ENCODE results near the gene RNF181.
"Not testable (repeated sequence)": the region's sequence is repeated elsewhere in the genome, so short reads cannot be mapped to it uniquely, and the experiment has no call there.

RNF181 gene, protein sequence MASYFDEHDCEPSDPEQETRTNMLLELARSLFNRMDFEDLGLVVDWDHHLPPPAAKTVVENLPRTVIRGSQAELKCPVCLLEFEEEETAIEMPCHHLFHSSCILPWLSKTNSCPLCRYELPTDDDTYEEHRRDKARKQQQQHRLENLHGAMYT

DNA sequence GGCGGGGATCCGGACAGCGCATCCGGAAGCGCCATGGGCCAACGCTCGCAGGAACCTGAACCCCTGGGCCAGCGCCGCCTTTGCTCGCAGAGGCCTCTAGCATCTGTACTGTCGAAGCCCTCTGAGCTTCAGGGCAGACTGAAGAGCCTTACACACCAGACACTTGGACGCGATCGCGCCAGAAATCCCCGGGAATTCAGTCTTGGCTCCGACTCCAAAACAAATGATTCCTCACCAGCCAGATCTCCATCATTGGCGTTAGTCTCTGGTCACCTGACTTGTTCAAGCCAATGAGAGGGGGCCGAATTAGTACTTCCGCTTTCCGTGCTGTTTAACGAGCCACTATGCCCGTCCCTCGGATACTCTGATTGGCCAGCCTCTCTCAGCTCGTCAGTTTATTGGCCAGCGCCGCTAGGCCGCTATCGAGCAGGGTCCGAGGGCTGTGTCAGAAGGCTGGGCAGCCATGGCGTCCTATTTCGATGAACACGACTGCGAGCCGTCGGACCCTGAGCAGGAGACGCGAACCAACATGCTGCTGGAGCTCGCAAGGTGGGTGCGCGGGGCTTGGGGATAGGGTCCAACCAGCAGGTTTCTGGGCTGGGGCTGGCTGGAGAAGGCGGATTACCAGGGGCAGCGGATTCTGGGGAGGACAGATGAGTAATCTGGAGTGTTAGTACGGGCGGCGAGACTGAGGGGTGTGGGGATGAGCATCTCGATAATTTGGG lies at the start of gene RNF181:
TSS of gene RNF181 (plus strand) at position 445 of the 725 bp plus-strand sequence. CDS start at position 464, 19 bp downstream.
- DNase-seq (ENCODE audit: low spot score): peak; percentile 96

DNA sequence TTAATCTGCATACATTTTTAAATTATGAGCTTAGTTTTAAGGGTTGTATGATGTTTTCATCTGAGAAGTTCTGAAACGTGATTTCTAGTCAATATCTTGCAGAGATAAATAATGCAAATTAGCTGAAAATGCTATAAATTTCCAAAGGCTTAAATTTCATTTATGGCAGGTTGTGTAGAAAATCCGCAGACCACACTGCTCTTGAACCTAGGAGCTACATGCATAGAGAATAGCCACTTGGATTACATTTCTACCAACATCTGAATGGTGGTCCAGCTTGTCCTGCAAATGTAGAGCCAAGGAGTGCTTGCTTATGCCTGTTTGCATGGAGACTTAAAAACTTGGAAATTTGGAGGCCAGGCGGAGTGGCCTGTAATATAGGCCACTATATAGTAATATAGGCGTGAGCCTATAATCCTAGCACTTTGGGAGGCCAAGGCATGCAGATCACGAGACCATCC lies 49.7 kb upstream of the RNF181 start:
- no peak for DNase-seq (ENCODE audit: low spot score)

DNA sequence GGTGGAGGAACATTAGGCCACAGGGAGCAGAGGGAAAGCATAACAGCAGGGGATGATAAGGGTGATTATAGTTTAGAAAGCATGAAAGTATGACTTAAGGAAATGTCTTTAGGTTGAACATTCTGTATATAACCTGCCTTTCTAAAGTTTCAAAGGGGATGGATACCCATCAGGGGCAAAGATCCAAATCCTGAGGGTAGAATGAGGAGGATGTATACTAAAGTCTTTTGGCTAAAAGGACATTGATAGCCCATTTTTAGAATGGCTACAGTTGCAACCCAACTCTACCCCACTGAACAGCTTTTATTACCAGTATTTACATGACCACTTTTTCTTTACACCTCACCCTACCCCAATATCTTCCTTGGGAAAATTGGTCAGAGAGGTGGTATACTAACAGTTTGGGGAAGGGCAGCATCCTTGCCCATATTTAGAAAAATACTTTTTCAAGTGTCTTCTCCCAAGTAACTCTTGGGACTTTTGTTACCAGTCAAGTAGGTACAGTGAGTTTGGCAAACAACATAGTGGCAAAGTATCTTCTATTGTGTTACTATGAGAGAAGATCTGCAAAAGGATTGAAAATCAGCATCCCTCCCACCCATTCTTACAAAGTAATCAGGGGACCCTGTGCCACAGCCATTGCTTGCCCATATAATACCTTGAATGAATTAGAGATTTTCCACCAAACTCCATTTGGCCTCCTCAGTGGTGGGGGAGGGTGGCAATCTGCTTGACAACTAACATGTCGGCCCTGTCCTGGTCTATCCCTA lies 48.3 kb upstream of the RNF181 start:
- no peak for DNase-seq (ENCODE audit: low spot score)

DNA sequence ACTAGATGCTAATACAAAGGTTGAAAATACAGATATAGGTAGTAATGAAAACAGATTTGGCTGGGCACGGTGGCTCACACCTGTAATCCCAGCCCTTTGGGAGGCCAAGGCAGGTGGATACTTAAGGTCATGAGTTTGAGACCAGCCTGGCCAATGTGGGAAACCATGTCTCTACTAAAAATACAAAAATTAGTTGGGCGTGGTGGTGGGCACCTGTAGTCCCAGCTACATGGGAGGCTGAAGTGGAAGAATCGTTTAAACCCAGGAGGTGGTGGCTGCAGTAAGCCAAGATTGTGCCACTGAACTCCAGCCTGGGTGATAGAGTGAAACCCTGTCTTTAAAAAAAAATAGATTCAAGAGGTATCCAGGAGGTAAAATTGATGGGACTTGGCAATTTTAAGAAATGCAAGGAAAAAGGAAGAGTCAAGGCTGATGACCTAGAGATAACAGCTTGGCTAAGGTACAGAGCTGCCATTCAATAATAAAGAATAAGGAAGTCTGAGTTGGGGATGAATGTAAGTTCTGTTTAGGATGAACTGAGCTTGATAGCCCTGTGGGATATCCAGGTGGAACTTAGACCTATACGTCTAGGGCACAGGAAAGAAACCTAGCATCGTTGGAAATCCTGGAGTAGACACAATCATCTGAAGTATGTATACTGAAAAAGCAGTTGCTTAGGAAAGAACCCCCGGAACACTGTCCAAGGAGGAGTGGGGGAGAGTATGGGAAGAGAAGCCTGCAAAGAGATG lies 47.5 kb upstream of the RNF181 start:
- DNase-seq (ENCODE audit: low spot score): no peak

DNA sequence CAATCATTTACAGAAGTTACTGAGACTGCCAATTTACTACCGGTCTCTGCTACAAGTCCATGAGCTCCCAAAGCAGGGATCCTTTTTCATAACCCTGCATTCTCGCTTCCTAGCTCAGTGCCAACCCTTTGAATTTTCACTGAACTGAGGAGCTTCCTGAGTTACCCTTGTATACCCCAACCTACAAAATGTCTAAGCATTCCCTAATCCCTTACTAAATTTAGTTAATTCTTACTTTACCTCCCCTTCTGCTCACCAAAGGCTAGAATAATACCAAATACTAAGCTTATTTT lies 47.0 kb upstream of the RNF181 start:
- no peak for DNase-seq (ENCODE audit: low spot score)

DNA sequence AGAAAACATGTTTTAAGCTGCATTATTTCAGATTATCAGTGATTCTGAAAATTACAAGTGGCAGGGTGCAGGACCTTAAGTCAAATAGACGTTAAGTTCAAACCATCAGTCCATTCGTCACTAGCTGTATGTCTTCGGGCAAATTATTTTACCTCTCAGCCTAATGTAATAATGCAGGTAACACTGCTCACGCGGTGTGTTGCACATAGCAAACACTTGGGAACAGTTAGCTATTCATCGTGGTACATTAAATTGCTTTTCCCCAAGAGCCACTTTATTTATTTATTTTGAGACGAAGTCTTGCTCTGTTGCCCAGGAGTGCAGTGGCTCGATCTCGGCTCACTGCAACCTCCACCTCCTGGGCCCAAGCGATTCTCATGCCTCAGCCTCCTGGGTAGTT lies 46.5 kb upstream of the RNF181 start:
- DNase-seq (ENCODE audit: low spot score): no peak

DNA sequence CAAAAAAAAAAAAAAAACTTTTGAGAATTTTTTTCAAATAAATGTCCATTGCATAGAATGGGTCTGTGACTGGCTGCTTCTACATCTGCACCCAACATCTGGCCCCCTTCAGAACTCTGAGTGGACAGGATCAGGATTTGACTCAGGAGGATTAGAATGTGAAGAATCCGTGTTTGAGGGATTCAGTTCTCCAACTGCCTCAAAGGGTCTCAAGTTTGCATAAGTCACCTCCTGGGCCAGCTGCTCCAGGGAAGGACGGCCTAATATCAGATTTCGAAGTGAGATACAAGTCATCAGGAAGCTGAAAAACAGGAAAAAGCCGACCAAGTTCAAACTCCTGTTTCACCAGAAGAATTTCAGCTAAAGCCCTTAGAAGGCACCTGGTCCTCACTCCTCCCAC lies 45.7 kb upstream of the RNF181 start:
- DNase-seq (ENCODE audit: low spot score): peak; percentile 82

DNA sequence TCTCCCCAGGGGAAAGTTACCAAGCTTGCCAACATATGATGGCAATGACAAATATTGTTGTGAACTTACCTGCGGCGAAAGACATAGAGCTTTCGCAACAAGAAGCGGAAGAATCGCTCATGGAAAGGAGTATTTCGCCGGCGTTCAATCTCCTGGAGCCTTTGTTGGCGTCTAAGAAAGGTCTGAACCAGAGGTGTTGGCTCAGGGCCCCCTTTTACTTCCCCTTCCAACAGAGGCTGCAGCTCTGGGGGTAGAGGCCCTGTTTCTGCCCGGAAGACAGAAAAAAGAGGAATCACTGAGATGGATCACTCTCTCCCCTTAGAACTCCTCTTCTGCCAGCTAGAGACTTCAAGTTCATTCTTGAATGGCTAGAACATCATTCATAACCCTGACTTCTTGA lies 45.1 kb upstream of the RNF181 start:
- DNase-seq (ENCODE audit: low spot score): no peak

DNA sequence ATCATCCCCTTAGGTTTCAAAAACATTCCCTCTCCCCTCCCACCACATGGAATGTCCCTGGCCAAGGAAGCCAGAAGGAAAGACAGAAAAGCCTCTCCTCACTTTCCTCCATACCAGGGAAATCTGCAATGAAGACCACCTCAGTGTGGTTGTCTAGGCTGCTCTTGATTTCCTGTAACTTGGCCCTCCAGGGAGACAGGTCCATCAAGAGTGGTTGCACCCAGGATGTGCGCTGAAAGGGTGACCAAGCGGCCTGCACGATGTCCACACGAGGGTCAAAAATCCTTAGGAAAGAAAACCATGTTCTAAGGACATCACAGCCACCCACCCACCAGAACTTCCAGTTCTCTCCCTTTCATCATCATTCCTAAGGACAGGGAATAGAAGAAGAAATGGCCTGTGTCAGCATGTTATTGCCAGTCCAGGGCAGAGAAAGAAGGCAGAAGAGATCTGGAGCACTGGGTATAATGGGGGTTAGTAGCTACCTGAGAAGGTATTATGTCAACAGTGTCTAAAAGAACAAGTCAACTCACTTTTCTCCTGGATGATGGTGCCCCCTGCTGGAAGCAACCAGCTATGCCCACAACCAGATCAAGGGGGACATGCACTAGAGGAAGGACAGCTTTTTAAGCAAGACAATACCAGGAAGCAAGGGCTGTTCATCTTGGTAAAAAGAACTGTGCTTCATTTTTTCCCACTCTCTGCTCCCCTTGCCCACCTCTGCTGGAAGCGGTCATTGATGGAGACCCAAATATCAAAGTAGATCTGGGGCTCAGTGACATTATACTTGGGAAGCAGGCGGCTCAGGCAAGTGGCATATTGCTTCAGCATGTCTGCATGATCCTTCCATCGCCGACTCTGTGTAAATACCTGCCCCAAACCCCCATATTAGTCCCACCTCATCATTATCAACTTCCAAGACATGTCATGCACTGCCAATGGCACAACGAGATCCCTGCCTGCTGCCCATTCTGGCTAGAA lies 43.6 kb upstream of the RNF181 start:
- DNase-seq (ENCODE audit: low spot score): peak; percentile 75

DNA sequence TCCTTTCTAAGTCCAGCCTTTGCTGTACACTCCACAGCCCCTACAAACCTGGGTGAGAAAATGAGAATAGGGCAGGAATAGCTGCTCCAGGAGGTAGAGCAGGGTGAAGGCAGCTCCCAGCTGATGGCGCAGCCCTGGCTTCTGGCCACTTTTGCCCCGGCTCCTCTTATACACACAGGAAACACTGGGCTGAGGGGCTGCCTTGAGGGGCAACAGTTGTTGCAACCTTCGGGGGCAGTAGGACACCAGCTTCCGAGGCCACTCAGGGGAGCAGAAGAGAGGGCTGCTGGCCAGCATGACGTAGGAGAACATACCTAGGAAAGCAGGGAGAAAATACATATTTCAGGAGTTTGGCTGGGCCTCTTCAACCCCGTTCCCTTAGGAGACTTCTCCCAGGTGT lies 42.4 kb upstream of the RNF181 start:
- no peak for DNase-seq (ENCODE audit: low spot score)

DNA sequence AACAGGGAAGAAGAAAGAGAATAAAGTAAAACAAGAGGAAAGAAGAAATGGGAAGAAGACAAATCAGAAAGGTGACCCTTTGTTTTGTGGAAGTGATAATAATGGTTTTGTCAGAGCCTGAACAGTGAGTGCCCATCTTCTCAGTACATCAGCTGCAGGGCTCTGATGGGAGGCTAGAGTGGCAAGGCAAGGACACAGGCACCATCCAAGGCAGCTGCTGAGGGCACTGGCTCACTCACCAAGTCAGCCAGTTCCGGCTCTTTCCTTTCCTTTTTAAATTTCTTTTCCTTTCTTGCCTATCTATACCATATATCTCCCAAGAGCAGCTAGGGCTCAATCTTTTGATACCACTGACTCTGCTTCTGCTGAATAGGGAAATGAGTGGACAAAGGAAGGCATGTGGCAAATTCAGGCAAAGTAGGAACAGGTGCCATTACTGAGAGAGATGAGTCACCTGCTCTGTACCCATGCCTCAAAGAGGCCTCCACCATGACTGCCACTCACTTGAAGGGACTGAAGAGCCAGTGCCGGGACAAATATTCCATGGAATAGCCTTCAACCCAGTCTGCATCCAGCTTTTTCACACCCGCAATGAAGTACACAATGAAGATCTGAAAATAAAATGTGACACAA lies 40.4 kb upstream of the RNF181 start:
- DNase-seq (ENCODE audit: low spot score): no peak

DNA sequence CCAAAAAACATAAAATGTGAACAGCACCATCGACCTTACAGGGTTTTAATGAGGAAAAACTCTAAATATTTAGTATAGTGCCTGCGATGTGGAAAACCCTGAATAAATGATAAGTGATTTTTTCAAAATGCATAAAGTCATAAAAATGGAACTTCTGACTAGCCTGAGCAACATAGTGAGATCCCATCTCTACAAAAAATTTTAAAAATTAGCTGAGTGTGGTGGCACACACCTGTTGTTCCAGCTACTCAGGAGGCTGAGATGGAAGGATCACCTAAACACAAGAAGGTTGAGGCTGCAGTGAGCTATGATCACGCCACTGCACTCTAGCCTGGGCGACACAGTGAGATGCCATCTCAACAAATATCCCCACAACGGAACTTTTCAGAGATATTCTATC lies 38.4 kb upstream of the RNF181 start:
- DNase-seq (ENCODE audit: low spot score): no peak

DNA sequence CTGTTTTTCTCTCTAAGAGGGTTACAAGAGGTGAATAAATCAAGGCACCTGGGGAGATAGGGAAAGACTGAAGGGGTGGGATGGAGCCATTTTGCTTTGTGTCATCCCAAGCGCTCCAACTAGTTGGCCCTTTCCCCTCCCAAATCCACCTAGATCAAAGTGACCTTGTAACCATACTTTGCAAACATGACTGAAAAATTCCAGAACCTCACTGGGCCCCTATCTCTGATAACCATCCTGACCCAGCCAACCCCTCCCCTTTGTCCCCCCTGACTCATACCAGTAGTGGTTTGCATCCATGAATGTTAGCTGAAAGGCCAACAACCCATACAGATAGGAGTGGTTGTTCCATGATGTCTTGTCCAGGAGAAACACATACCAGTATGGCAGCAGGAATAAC lies 37.4 kb upstream of the RNF181 start:
- DNase-seq (ENCODE audit: low spot score): no peak

DNA sequence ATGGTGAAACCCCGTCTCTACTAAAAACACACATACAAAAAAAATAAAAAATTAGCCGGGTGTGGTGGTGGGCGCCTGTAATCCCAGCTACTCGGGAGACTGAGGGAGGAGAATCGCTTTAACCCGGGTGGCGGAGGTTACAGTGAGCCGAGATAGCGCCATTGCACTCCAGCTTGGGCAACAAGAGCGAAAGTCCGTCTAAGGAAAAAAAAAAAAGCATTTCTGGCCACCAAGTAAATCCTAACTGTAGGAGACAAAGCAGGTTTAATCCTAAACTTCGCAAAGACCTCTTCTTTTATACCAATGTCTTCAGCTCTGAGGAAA lies 35.2 kb upstream of the RNF181 start:
- not testable (repeated sequence) for DNase-seq (ENCODE audit: low spot score)

DNA sequence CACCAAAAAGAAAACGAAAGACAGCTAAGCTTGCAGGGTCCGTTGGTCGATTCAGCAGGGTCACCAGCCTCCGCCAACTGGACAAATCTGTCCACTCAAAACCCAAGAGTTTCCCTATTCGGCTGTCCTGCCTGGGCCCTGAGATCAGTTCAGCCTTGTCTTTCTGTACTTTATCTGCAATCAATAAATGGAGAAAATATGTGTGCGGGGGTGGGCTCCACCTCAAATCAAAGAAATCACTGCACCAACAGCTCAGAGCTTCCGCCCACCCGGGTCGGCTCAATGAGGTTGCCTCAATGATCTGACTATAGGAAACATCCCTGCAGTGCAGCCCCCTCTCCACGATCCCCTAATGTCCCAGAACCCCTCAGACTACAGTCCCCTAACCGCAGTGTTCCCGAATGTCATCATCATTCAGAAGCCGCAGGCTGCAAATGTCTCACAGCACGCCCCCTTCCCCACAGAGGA lies 34.7 kb upstream of the RNF181 start:
- DNase-seq (ENCODE audit: low spot score): peak; percentile 46

DNA sequence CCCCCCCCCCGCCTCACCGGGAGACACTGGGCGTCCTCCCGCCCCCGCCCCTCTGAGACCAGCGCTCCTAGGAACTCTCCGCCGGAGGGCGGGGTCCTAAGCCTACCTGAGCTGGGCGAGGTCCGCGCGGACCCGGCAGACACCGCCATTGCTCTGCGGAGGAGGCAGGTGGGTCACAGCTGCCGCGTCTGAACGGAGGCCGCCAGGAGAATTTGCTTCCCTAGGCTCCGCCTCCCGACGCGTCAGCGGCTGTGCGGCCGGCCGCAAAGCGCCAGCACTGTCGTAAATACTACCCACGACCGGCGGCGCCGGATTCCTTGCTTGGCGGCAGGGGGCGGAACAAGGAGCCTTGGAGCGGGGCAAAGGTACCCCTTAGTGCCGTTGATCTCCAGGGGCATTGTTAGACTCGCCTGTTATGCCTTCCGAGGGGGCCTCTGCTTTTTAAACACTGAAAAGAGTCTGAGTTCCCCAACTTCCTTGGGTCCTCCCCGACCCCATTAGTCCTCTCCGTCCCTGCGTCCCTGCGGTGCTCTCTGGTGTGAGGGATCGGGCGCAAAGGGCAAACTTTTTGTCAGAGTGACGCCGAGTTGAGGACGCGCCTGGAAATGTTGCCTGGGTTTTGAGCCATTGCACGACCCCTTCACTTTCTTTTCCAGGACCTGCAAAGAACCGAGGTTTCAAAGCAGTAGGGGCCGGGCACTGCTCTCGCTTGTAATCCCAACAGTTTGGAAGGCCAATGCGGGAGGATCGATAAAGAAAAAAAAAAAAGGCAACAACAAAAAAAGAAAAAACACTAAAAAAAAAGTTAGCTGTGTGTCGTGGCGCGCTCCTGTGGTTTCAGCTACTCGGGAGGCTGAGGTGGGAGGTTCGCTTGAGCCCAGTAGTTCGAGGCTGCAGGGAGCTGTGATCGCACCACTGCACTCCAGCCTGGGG lies 34.0 kb upstream of the RNF181 start, which contains the start of gene GGCX:
TSS of gene GGCX (minus strand) at position 214 of the 933 bp plus-strand sequence. CDS start at position 149, 65 bp downstream.
- DNase-seq (ENCODE audit: low spot score): peak; percentile 95

DNA sequence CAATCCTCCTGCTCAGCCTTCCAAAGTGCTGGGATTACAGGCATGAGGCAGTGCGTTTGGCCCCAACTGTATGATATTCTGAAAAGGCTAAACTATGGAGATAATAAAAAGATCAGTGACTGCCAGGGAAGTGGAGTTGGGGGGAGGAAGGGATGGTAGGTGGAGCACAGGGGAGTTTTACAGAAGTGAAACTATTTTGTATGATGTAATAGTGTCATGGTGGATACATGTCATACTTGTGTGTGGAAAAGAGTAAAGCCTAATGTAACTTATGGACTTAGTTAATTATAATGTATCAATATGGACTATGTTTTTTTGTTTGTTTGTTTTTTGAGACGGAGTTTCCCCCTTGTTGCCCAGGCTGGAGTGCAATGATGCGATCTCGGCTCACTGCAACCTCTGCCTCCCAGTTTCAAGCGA lies 31.4 kb upstream of the RNF181 start:
- DNase-seq (ENCODE audit: low spot score): no peak

DNA sequence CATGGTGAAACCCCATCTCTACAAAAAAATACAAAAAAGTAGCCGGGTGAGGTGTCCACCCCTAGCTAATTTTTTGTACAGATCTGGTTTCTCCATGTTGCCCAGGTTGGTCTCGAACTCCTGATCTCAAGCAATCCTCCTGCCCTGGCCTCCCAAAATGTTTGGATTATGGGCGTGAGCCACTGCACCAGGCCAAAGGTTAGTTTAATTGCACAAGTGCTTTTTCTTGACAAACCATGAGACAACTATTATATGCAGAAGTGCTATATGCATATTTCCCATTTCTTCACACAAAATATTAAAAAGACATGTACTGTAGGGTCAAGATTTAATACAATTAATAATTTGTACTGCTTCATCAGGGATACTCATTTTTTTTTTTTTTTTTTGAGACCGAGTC lies 29.3 kb upstream of the RNF181 start:
- no peak for DNase-seq (ENCODE audit: low spot score)

DNA sequence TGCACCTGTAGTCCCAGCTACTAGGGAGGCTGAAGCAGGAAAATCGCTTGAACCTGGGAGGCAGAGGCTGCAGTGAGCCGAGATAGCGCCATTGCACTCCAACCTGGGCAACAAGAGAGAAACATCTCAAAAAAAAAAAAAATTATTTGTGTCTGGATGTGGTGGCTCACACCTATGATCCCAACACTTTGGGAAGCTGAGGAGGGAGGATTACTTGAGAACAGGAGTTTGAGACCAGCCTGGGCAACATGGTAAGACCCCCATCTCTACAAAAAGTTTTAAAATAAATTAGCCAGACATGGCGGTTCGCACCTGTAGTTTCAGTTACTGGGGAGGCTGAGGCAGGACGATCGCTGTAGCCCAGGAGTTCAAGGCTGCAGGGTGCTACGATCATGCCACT lies 19.8 kb upstream of the RNF181 start:
- DNase-seq (ENCODE audit: low spot score): no peak

DNA sequence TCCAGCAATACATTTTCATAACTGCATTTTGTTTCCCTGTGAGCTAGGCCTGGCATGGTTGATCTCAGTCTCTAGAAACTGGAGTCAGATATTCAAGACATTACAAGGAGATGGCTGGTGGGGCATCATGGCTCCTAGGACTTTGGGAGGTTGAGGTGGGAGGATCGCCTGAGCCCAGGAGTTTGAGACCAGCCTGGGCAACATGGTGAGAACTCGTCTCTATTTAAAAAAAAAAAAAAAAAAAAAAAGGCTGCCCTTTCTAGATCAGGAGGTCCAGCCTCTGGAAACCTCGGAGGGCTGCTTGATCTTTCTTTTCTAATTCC lies 18.5 kb upstream of the RNF181 start:
- no peak for DNase-seq (ENCODE audit: low spot score)
